Uterus (tissue), 4 donors: Measurements from ENCODE around the gene NENF. TPM values are rescaled to one million over a fixed set of nuclear protein-coding genes. Genes with fewer than 3 reads are reported as not detected.

Experiments
- DNase-seq, 2 donors: peaks; one replicate each; pipeline ENCODE4 v3.0.0-alpha.2; 2019 to 2020
- H3K27ac ChIP-seq, 2 donors: fragments of 200-600 bp; sonication (generic); 1 replicate in 1 of 2; 2 replicates in 1 of 2; pipeline ENCODE4 v1.5.1; 2016 to 2018
- H3K27me3 ChIP-seq, 2 donors: fragments of 200-600 bp; sonication (generic); one replicate each; pipeline ENCODE4 v1.5.1; 2018 to 2019; ENCODE audit warnings: control low read depth in 1 of 2
- H3K36me3 ChIP-seq, 2 donors: fragments of 200-600 bp; sonication (generic); one replicate each; pipeline ENCODE4 v1.5.1; 2019; ENCODE audit warnings: control low read depth in 1 of 2
- H3K4me1 ChIP-seq, 2 donors: fragments of 200-600 bp; sonication (generic); one replicate each; pipeline ENCODE4 v1.5.1; 2018 to 2019; ENCODE audit warnings: control low read depth in 1 of 2
- H3K4me3 ChIP-seq, 2 donors: fragments of 200-600 bp; sonication (generic); 1 replicate in 1 of 2; 2 replicates in 1 of 2; pipeline ENCODE4 v1.5.1; 2018 to 2019; ENCODE audit warnings: mild to moderate bottlenecking in 1 of 2
- H3K9me3 ChIP-seq, 2 donors: fragments of 200-600 bp; sonication (generic); one replicate each; pipeline ENCODE4 v1.5.1; 2019; ENCODE audit warnings: control low read depth in 1 of 2
- POLR2A ChIP-seq, 2 donors: fragments of 450-650 bp; IDR thresholded peaks; one replicate each; pipeline ENCODE4 v1.6.1; 2016; ENCODE audit warnings: antibody characterized with exemption in 2 of 2, mild to moderate bottlenecking in 1 of 2, moderate library complexity in 1 of 2
- intact Hi-C: fragments of 100-400 bp; cut with DNase I; formaldehyde crosslinking; loops from one replicate; pipeline ENCODE4 v1.15.1; 2023; ENCODE audit warnings: low total_unique reads
- total RNA-seq, 4 donors: library from RNA; depleted of rRNA in 3 of 4; stranded (reverse); fragments of >200 nt in 3 of 4; gene quantifications; one replicate each; pipeline versions ENCODE4 v1.1.0 to v1.2.4, GENCODE V29; 2014 to 2023
- TF ChIP-seq, protein P1 (sequence below), 4 experiments: fragments of 200-600 bp in 2 of 4; fragments of 450-650 bp in 2 of 4; sonication (generic) in 2 of 4; IDR thresholded peaks; one replicate each; pipeline ENCODE4 v1.5.1; 2016 to 2019; ENCODE audit warnings: antibody characterized with exemption in 4 of 4, mild to moderate bottlenecking in 2 of 4, moderate library complexity in 1 of 4
- donor health status: DM: yes; HTN: yes; CAD: no.

NENF gene
- total RNA-seq, 4 donors from 2014 or later: 35.0 to 180 (median 122) TPM

DNA sequence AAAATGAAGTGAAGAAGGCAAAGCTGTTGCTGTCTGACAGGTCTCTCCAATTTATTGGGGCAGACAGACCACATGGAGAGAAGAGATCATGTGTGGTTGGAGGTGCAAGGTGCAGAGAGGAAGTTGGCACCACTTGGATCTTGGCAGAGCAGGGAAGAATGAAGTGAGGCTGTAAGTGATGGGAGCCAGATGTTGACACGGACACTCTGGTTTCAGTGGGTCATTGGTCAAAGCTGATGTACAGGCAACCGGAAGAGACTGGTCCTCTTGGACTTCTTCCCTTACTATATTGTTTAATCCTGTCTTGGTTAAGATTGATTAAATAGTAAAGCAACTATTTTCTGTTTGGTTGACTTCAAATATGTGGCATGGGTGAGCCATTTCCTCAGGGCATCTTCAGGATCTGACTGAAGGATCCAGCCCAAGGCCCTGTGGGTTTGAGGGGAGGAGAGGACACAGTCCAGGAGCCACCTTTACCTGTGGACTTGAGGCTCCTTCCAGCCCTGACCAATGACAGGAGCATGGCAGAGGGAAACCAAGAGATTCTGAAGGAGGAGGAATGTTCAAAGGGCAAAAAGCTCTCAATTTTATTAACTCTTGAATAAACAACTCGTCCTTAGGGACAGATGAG lies 49.4 kb downstream of the NENF start:
- DNase-seq: no peak
- no peak overlapping the region for H3K27ac ChIP-seq
- H3K4me3 ChIP-seq: no peak overlapping the region
- no peaks in the 10 kb centered on the region for H3K27me3 ChIP-seq
- H3K9me3 ChIP-seq: no peaks in the 10 kb centered on the region
- no peak for TF ChIP-seq POLR2A (IDR thresholded peaks at IDR 0.05)
- TF ChIP-seq, protein P1, sequence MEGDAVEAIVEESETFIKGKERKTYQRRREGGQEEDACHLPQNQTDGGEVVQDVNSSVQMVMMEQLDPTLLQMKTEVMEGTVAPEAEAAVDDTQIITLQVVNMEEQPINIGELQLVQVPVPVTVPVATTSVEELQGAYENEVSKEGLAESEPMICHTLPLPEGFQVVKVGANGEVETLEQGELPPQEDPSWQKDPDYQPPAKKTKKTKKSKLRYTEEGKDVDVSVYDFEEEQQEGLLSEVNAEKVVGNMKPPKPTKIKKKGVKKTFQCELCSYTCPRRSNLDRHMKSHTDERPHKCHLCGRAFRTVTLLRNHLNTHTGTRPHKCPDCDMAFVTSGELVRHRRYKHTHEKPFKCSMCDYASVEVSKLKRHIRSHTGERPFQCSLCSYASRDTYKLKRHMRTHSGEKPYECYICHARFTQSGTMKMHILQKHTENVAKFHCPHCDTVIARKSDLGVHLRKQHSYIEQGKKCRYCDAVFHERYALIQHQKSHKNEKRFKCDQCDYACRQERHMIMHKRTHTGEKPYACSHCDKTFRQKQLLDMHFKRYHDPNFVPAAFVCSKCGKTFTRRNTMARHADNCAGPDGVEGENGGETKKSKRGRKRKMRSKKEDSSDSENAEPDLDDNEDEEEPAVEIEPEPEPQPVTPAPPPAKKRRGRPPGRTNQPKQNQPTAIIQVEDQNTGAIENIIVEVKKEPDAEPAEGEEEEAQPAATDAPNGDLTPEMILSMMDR (IDR thresholded peaks at IDR 0.05): no peak
- no peaks in the 10 kb centered on the region for H3K4me1 ChIP-seq
- H3K36me3 ChIP-seq: no peaks in the 10 kb centered on the region
- intact Hi-C loops: no loop called here

DNA sequence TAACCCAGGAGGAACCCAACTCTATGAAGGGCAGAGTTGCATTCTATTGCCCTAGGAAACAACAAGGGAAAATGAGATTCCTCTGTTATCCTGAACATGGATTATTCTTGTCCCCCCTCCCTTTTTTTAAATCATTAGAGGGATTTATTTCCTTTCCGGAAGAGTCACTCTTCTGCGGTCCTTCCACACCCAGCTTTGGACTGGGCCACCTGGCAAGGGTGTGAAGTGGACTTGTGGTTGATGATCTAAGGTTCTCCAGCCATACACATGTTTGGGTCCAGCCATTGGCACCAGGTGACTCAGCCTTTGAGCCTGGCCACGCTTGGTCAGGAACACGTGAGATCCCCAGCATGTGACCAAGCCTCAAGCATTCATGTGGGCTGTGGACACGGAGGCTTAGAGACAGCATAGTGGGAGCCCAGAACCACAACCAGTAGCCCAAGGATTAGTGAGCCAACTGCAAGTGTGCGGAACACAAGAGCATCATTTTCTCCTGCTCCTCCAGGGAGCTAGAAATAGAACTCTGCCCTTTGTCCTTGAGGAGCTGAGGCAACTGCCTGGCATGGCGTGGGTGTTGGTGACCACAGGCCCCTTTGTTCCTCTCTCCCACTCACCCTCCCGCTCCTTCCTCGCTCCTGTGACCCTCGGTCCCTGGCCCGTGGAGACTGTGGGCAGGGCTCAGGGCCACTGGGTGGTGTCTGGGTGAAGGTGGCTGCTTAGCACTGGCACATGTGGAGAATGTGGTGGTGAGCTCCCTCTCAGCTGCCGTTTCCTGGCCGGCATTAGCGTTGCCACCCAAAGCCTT lies 50.1 kb downstream of the NENF start:
- Histone ChIP-seq H3K4me3 (no peak overlapping the region), H3K27me3 (no peaks in the 10 kb centered on the region), H3K36me3 (no peaks in the 10 kb centered on the region), H3K9me3 (no peaks in the 10 kb centered on the region), H3K27ac (no peak overlapping the region), H3K4me1 (no peaks in the 10 kb centered on the region)
- no peak for TF ChIP-seq POLR2A (IDR thresholded peaks at IDR 0.05)
- TF ChIP-seq, protein P1 (IDR thresholded peaks at IDR 0.05): no peak
- intact Hi-C loops: no loop called here
- no peak for DNase-seq

DNA sequence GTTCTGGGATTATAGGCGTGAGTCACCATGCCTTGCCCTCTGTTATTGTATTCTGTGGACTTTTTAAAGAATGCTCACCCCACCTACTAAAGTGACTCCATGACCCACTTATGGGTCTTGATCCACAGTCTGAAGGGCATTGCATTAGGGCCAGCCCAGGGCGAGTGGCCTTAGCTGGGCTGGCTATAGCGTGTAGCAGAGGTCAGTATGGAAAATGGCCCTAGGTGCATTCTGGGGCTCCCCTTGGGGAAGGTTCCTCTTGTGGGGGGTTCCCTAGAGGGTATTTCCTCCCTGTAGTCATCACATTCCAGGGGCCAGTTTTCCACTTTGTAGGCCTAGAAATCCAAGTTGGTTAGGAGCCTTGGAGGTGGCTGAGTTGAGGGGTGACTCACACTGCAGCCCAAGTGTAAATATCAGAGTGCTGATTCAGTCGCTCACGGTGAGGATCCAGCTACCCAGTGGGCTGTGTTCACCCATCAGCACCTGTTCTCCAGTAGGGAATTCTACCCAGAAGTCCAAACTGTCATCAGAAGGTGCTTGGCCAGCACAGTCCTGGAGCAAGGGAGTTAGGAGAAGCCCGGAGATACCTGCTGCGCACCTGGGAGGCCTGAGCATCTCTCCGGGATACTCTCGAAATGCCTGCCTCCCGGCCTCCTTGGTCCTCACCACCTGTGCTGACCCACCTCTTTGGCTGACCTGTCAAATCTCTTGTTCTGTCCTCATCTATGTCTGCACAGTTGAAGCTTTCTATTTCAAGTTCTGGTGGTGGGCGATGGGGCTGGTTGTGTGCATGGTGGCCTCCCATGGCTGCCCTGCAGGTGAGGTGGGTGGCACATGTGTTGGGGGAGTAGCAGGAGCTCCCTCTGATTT lies 52.2 kb downstream of the NENF start:
- Histone ChIP-seq H3K9me3 (no peaks in the 10 kb centered on the region), H3K36me3 (no peaks in the 10 kb centered on the region), H3K27ac (no peak overlapping the region), H3K27me3 (no peaks in the 10 kb centered on the region), H3K4me3 (no peak overlapping the region), H3K4me1 (peaks cover 0 to 16% of the 10 kb centered on the region in 2 donors)
- TF ChIP-seq POLR2A (IDR thresholded peaks at IDR 0.05): no peak
- TF ChIP-seq, protein P1 (IDR thresholded peaks at IDR 0.05): no peak
- intact Hi-C loops: no loop called here
- DNase-seq: no peak

DNA sequence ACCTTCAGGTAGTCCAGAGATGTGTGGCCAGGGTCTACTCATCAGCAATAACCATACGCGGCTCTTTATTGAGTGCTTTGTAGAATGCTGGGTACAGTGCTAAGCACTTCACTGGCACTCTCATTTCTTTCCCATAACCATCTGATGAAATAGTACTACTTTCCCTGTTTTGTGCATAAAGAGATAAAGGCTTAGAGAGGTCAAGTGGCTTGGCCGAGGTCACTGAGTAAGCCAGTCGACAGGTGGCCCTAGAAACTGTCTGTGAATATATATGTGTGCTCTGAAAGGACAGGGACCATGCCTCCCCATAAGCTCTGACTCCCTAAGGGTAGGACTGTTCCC lies 52.8 kb downstream of the NENF start:
- Histone ChIP-seq H3K27ac (no peak overlapping the region), H3K27me3 (no peaks in the 10 kb centered on the region), H3K36me3 (no peaks in the 10 kb centered on the region), H3K4me3 (no peak overlapping the region), H3K9me3 (no peaks in the 10 kb centered on the region), H3K4me1 (peaks cover 0 to 16% of the 10 kb centered on the region in 2 donors)
- TF ChIP-seq POLR2A (IDR thresholded peaks at IDR 0.05): no peak
- TF ChIP-seq, protein P1 (IDR thresholded peaks at IDR 0.05): no peak
- intact Hi-C loops: no loop called here
- DNase-seq: no peak
